Mucosa of descending colon (tissue), 3 donors: Measurements from ENCODE around the gene NPNT. TPM values are rescaled to one million over a fixed set of nuclear protein-coding genes. Genes with fewer than 3 reads are reported as not detected.
A peak's percentile ranks its signal among the peaks of the same experiment; 100 is the strongest.

Source experiments
- ATAC-seq: fragments of 200-7000 bp; cut with Tn5 transposase; one replicate; pipeline ENCODE4 v1.9.1; 2020; ENCODE audit warnings: mild to moderate bottlenecking, moderate library complexity
- DNase-seq, 3 donors: peaks; one replicate each; pipeline ENCODE4 v3.0.0-alpha.2; 2020
- H3K36me3 ChIP-seq: fragments of 200-600 bp; one replicate; pipeline ENCODE4 v1.8.0; 2021; ENCODE audit warnings: low read depth, mild to moderate bottlenecking
- H3K4me1 ChIP-seq: fragments of 200-600 bp; one replicate; pipeline ENCODE4 v1.8.0; 2021; ENCODE audit warnings: low read depth, mild to moderate bottlenecking
- H3K4me3 ChIP-seq: fragments of 200-600 bp; one replicate; pipeline ENCODE4 v1.8.0; 2021; ENCODE audit warnings: mild to moderate bottlenecking
- H3K9me3 ChIP-seq: fragments of 200-600 bp; one replicate; pipeline ENCODE4 v1.8.0; 2021; ENCODE audit warnings: mild to moderate bottlenecking
- intact Hi-C, 2 donors: fragments of 100-400 bp; cut with DNase I in 1 of 2; cut with micrococcal nuclease in 1 of 2; formaldehyde crosslinking; loops; one replicate each; pipeline versions ENCODE4 v1.11.0 to v1.11.1; 2022; cut with DNase I, micrococcal nuclease
- total RNA-seq, 3 donors: library from RNA; stranded (reverse); fragmentation: NEBNext Ultra II Directional in 2 of 3; extraction: Animal tissue kit (Norgen Biotek cat#: 25700) in 2 of 3; gene quantifications; one replicate each; pipeline versions ENCODE4 v1.2.1 to v1.2.4, GENCODE V29; 2021 to 2023
- TF ChIP-seq, protein P1 (sequence below): fragments of 200-600 bp; IDR thresholded peaks from one replicate; pipeline ENCODE4 v1.8.0; 2022; ENCODE audit warnings: antibody characterized with exemption, mild to moderate bottlenecking
- donor health status: DM: no; HTN: no; CAD: no; lungs with moderate emphysema.
- donor health status: DM: no; HTN: no; CAD: no.
- donor health status: DM: no; HTN: yes; CAD: no.

NPNT gene
- total RNA-seq, 3 donors from 2014 or later = 16.9 to 29.6 (median 26.3) TPM

DNA sequence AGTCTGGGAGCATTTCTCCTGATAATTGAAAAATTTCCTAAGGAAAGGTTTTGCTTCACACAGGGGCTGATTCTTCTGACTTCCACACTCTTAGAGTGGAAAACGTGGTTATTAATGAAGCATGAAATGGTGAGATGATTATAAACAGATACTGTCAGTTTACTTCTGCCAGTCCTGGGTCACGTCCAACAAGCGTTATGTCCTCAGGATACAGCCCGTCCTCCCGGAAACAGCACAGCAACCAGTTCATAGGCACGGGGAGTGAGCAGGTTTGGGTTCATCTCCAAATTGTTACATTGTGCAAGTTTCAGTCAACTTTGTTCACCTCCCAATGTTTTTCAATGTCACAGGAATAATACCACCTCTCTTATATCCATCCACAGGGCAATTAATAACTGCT is 98.8 kb downstream of the NPNT start:
- no peak for ATAC-seq
- Histone ChIP-seq H3K4me3 (no peak overlapping the region), H3K36me3 (no peaks in the 10 kb centered on the region), H3K4me1 (peaks cover 5% of the 10 kb centered on the region), H3K9me3 (no peaks in the 10 kb centered on the region)
- intact Hi-C loops = no loop called here
- DNase-seq = no peak
- TF ChIP-seq, protein P1, sequence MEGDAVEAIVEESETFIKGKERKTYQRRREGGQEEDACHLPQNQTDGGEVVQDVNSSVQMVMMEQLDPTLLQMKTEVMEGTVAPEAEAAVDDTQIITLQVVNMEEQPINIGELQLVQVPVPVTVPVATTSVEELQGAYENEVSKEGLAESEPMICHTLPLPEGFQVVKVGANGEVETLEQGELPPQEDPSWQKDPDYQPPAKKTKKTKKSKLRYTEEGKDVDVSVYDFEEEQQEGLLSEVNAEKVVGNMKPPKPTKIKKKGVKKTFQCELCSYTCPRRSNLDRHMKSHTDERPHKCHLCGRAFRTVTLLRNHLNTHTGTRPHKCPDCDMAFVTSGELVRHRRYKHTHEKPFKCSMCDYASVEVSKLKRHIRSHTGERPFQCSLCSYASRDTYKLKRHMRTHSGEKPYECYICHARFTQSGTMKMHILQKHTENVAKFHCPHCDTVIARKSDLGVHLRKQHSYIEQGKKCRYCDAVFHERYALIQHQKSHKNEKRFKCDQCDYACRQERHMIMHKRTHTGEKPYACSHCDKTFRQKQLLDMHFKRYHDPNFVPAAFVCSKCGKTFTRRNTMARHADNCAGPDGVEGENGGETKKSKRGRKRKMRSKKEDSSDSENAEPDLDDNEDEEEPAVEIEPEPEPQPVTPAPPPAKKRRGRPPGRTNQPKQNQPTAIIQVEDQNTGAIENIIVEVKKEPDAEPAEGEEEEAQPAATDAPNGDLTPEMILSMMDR = no peak

DNA sequence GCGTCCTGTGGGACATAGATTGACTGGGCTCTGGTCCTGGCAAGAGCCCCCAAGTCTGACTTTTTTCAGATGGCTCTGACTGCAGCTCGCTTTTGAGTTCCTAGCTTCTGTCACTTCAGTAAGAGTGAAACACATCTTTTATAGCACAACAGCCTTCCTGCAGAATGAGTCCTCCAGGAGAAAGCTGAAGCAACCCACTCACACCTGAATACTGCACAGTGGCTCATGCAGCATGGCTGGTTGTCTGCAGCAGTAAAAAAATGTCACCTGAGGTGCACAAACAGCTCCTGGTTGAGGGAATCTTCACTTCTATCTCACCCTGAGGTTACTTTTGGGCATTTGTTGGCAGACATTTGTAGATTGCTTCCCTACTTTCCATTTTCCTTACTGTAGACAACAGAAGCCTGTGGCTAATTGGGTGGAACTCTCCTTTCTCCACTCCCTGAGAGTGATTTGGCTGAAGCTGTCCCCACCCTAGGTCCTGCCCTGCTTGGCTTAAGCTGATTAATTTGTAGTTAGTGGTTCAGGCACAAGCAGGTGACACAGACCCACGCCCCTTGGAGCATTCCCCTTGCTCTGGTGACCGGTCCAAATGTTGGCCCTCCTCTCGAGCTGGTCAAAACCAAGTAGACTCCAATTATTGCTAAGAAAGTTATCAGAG is 99.7 kb downstream of the NPNT start:
- no peaks in the 10 kb centered on the region for H3K9me3 ChIP-seq
- ATAC-seq (no peak), DNase-seq (no peak)
- TF ChIP-seq, protein P1 = no peak
- intact Hi-C loops = no loop called here
- no peak overlapping the region for H3K4me3 ChIP-seq
- peaks cover 5% of the 10 kb centered on the region for H3K4me1 ChIP-seq
- no peaks in the 10 kb centered on the region for H3K36me3 ChIP-seq

DNA sequence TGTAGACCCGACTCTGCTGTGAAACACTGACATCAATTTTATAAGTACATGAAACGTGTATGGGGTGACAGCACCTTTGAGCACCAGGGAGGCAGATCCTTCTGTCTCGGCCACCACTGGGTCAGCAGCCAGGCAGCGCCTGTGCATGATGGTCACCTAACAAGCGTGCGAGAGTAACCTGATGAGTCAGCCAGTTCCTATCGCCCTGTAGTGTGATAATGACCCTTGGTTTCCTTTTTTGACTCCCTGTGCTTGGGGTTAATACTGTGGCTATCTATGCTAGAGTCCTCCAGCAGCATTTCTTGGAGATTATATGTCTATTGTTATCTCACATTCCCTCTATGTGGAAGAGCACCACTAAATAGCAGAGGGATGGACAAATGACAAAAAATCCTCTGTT is 101.6 kb downstream of the NPNT start:
- Histone ChIP-seq H3K4me1 (peaks cover 5% of the 10 kb centered on the region), H3K36me3 (no peaks in the 10 kb centered on the region), H3K9me3 (no peaks in the 10 kb centered on the region), H3K4me3 (no peak overlapping the region)
- intact Hi-C loops = no loop called here
- no peak for ATAC-seq
- no peak for DNase-seq
- TF ChIP-seq, protein P1 = no peak

DNA sequence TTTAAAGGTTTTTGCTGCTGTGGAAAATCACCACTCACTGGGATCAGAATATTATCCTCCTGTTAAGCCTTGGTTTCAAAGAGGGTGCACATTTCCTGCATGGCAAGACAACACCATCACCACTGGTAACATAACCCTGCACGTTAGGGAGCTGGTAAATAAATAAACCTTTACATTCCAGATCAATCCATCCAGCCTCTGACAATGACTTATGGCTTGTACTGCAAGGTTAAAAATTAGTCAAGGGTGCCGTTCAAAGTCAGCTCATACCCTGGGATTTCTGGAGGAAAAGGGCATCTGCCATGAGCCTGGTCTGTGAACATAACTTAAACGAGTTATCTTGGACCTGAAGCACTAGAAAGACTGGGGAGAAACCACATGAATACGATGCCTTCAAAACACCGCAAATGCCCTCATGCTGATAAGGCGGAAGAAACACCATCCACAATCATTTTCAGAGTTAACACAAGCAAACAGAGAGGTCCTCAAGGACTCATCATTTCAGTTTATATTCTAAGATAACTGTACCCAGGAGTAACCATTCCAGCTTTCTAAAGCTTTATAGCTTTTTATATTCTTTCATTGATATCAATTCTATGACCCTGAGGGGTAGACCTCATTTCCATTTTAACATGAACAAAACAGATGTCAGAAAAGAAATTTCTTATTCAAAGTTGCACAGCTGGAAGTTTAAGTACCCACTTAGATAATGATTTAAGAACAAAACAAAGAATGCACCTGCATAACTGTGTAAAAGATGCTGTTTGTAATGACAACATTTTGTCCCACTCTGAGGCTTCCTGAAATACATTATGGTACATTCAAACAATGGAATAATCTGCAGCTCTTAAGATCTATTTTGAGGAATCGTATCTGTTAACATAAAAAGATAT is 103.1 kb downstream of the NPNT start:
- H3K36me3 ChIP-seq = no peaks in the 10 kb centered on the region
- peaks cover 5% of the 10 kb centered on the region for H3K4me1 ChIP-seq
- DNase-seq (peak in 1 of 3 donors; percentile 15), ATAC-seq (peak; percentile 87)
- H3K9me3 ChIP-seq = no peaks in the 10 kb centered on the region
- TF ChIP-seq, protein P1 = no peak
- H3K4me3 ChIP-seq = no peak overlapping the region
- intact Hi-C loops = no loop called here

DNA sequence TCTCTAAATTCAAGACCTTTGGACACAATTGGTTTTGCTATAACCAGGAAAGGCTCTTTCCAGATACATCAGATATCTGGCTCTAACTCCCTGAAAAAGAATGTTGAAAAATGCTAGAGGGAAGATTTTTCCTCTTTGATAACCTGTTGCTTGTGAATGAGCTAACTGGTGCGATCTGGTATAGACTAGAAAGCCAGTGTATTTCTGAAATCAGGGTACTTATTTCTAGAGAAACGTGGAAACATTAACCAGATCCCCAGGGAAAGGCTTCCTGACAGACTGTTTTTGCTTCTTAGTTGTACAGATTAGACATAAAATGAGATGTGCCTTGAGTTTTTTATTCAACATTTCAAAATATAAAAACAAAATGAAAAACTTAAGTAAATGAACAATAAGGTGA is 107.7 kb downstream of the NPNT start:
- H3K4me3 ChIP-seq = no peak overlapping the region
- ATAC-seq (no peak), DNase-seq (no peak)
- intact Hi-C loops = no loop called here
- TF ChIP-seq, protein P1 = no peak
- H3K9me3 ChIP-seq = no peaks in the 10 kb centered on the region
- H3K4me1 ChIP-seq = no peaks in the 10 kb centered on the region
- H3K36me3 ChIP-seq = no peaks in the 10 kb centered on the region
